Glutamatergic neuron (in vitro differentiated cells): ENCODE data around the gene SLC16A6. TPM values are rescaled to one million over a fixed set of nuclear protein-coding genes. Genes with fewer than 3 reads are reported as not detected.

ENCODE experiments used
- DNase-seq: peaks from one replicate; pipeline ENCODE4 v3.0.0; 2022
- H3K27ac Mint-ChIP-seq: one replicate; pipeline ENCODE4 v1.8.0; 2020; ENCODE audit warnings: mild to moderate bottlenecking, mixed read lengths, inconsistent platforms; ENCODE audit not compliant: unreplicated experiment
- H3K27me3 Mint-ChIP-seq: one replicate; pipeline ENCODE4 v1.8.0; 2020; ENCODE audit warnings: mild to moderate bottlenecking, moderate library complexity, mixed read lengths, inconsistent platforms; ENCODE audit not compliant: unreplicated experiment
- H3K36me3 Mint-ChIP-seq: one replicate; pipeline ENCODE4 v1.8.0; 2020; ENCODE audit warnings: mild to moderate bottlenecking, mixed read lengths, inconsistent platforms; ENCODE audit not compliant: unreplicated experiment
- H3K4me1 Mint-ChIP-seq: one replicate; pipeline ENCODE4 v1.8.0; 2020; ENCODE audit warnings: mild to moderate bottlenecking, low read depth, mixed read lengths, inconsistent platforms; ENCODE audit not compliant: unreplicated experiment
- H3K4me3 Mint-ChIP-seq: one replicate; pipeline ENCODE4 v1.8.0; 2020; ENCODE audit warnings: mild to moderate bottlenecking, mixed read lengths, inconsistent platforms; ENCODE audit not compliant: unreplicated experiment
- H3K9me3 Mint-ChIP-seq: one replicate; pipeline ENCODE4 v1.8.0; 2020; ENCODE audit warnings: mild to moderate bottlenecking, moderate library complexity, mixed read lengths, inconsistent platforms; ENCODE audit not compliant: unreplicated experiment
- total RNA-seq: library from RNA; stranded (reverse); fragmentation: NEBNext Ultra II Directional; extraction: Animal tissue kit (Norgen Biotek cat#: 25700); gene quantifications from one replicate; pipeline ENCODE4 v1.2.1, GENCODE V29; 2021; ENCODE audit not compliant: unreplicated experiment
- TF ChIP-seq, protein P1 (sequence below): fragments of 200-600 bp; sonication (generic); IDR thresholded peaks from one replicate; pipeline ENCODE4 v1.5.0; 2021; ENCODE audit not compliant: partially characterized antibody, unreplicated experiment

The SLC16A6 gene
- total RNA-seq, 1 donor from 2014 or later: 0.25 TPM

DNA sequence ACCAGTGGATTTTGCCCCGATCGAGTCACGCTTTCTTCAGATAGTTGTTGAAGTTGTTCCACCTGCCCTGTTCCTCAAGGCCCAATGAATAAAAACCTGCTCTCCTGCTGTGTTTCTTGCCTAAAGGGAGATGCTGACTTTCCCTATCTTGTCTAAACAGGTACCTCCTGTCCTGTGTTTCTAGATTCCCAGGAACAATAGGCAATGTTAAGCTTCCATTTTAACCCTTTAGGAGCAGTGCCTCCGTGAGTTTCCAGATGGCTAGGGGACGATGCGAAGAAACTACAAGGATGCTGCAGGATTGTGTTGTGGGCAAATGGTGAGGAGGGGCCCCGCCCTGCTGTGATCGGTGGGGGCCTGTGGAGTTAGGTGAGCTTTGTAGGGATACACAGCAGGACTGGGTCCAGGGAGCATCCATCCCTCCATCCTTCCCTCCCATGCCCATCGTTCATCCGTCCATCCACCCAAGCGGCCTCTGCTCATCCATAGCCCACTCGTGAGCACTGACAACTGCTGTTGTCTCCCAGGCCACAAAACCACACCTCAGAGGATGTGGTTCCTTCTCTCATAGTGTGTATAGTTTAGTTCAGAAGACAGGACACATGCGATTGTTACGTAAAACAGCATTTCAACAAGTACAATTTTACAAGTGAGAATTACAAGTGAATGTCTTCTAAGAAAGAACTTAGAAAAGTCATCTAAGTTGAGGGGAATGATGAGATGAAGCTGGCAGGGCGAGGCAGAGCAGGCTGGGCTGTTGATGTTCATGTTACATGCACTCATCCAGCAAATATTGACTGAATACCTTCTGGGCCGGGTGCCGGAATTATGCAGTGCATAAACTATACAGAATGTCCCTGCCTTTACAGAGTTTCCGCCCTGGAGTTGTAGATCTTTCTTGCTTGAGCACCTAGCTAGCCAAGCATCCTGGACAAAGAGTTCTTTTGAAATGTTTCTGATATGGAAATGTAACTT lies 5.6 kb upstream of the SLC16A6 start:
- no peaks in the 10 kb centered on the region for H3K9me3 Mint-ChIP-seq
- no peak overlapping the region for H3K27ac Mint-ChIP-seq
- TF ChIP-seq, protein P1, sequence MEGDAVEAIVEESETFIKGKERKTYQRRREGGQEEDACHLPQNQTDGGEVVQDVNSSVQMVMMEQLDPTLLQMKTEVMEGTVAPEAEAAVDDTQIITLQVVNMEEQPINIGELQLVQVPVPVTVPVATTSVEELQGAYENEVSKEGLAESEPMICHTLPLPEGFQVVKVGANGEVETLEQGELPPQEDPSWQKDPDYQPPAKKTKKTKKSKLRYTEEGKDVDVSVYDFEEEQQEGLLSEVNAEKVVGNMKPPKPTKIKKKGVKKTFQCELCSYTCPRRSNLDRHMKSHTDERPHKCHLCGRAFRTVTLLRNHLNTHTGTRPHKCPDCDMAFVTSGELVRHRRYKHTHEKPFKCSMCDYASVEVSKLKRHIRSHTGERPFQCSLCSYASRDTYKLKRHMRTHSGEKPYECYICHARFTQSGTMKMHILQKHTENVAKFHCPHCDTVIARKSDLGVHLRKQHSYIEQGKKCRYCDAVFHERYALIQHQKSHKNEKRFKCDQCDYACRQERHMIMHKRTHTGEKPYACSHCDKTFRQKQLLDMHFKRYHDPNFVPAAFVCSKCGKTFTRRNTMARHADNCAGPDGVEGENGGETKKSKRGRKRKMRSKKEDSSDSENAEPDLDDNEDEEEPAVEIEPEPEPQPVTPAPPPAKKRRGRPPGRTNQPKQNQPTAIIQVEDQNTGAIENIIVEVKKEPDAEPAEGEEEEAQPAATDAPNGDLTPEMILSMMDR: no peak
- no peak overlapping the region for H3K4me3 Mint-ChIP-seq
- no peaks in the 10 kb centered on the region for H3K36me3 Mint-ChIP-seq
- H3K27me3 Mint-ChIP-seq: peaks cover 8% of the 10 kb centered on the region
- DNase-seq: no peak
- peaks cover 2% of the 10 kb centered on the region for H3K4me1 Mint-ChIP-seq

DNA sequence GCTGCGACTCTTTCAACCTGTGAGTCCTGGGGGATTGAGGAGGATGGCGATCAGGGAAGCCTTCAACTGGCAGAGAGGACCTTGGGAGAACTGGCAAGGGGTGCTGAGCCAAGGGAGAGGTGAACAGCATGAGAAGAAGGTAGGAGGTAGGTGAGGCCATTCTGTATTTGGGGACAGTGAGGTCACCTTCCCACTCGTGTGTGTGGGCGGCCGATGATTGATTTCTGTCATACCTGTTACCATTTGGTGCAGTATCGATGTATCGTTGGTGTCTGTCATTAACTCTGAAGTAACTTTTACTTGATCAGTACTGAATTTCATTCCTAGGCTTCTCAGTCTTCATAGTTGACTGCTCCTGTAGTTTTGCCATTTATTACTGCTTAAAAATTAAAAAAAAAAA lies 4.2 kb upstream of the SLC16A6 start:
- no peak for DNase-seq
- H3K27me3 Mint-ChIP-seq: peaks cover 12% of the 10 kb centered on the region
- TF ChIP-seq, protein P1: no peak
- H3K4me1 Mint-ChIP-seq: peaks cover 5% of the 10 kb centered on the region
- H3K9me3 Mint-ChIP-seq: peaks cover 2% of the 10 kb centered on the region
- H3K36me3 Mint-ChIP-seq: no peaks in the 10 kb centered on the region
- H3K4me3 Mint-ChIP-seq: no peak overlapping the region
- H3K27ac Mint-ChIP-seq: no peak overlapping the region

DNA sequence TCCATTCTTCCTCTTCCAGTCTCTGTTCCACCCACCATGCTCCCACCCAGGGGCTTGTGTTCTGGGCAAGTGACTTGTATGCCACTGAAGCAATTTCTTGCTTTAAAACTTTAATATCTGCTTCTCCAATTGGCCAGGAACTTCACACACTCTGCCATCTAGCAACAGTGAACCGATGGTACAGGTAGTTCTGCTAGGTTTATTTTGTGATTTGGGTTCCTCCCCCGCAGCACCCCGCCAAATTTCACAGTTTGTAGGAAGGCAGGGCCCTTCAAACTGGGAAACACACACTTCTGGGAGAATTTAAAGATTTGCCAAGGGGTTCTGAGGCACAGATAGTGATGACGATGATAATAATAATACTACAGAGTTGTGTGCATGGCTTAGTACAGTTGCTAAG lies 3.7 kb upstream of the SLC16A6 start:
- Mint-ChIP-seq H3K9me3 (peaks cover 2% of the 10 kb centered on the region), H3K4me1 (peaks cover 5% of the 10 kb centered on the region), H3K4me3 (no peak overlapping the region), H3K27me3 (peaks cover 12% of the 10 kb centered on the region), H3K36me3 (no peaks in the 10 kb centered on the region), H3K27ac (no peak overlapping the region)
- no peak for DNase-seq
- TF ChIP-seq, protein P1: no peak

DNA sequence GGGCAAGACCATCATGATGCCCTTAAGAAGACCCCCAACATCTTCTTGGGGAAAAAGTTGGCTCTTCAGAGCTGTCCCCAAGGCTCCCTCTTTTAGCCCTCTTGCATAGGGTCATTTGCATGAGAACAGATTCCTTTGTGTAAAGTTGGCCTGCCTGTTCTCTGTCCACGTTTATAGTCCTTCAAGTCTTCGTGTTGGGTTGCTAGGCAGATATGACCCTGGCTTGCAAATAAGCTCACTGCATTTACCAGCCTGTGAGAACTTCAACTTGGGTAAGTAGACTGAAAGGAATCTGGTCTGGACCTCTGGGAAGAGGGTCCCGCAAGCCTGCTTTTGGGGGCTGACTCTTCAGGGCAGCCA lies 3.2 kb upstream of the SLC16A6 start:
- DNase-seq: no peak
- Mint-ChIP-seq H3K9me3 (peaks cover 2% of the 10 kb centered on the region), H3K36me3 (no peaks in the 10 kb centered on the region), H3K27me3 (peaks cover 12% of the 10 kb centered on the region), H3K4me3 (no peak overlapping the region), H3K4me1 (peaks cover 5% of the 10 kb centered on the region), H3K27ac (no peak overlapping the region)
- TF ChIP-seq, protein P1: no peak

DNA sequence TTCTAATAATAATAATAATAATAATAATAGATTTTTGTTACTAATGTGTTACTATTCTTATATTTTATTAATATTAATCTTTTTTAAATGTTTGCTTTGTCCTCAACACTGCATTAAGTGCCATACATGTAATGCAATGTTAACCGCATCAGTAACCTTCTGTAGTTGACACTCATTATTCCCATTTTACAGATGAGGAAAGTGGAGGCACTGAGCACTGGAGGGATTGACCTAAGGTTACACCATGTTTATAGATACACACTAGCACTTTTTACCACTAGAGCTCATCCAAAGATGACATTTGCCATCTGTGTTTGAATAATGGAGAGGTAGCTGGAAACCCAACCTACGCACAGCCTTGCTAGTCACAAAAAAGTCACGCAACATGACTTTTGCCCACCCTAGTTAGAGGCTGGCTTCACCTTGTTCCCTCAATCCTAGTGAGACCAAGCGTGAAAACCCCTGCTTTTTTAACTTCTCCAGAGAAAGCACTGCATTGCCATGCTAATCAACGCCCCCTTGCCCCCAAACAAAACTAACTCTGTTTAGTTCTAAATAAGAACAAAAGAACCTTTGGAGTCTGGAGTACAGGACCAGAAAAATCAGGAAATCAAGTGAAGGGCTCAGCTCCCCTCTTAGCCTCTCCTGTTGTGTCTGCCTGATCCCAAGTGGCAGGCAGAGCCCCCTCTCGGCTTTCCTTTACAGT lies 2.7 kb upstream of the SLC16A6 start:
- Mint-ChIP-seq H3K36me3 (no peaks in the 10 kb centered on the region), H3K9me3 (peaks cover 2% of the 10 kb centered on the region), H3K27ac (no peak overlapping the region), H3K4me3 (no peak overlapping the region), H3K4me1 (peaks cover 5% of the 10 kb centered on the region), H3K27me3 (peaks cover 12% of the 10 kb centered on the region)
- DNase-seq: no peak
- TF ChIP-seq, protein P1: no peak
